Measurements from ENCODE around the gene FNTB. TPM values are rescaled to one million over a fixed set of nuclear protein-coding genes. Genes with fewer than 3 reads are reported as not detected.
A peak's percentile ranks its signal among the peaks of the same experiment; 100 is the strongest.

Gene FNTB
- total RNA-seq, 5 donors from 2014 or later (not counting 1 experiment from before 2014, with no cell fraction given) = 9.6 to 14.2 (median 10.4) TPM

DNA sequence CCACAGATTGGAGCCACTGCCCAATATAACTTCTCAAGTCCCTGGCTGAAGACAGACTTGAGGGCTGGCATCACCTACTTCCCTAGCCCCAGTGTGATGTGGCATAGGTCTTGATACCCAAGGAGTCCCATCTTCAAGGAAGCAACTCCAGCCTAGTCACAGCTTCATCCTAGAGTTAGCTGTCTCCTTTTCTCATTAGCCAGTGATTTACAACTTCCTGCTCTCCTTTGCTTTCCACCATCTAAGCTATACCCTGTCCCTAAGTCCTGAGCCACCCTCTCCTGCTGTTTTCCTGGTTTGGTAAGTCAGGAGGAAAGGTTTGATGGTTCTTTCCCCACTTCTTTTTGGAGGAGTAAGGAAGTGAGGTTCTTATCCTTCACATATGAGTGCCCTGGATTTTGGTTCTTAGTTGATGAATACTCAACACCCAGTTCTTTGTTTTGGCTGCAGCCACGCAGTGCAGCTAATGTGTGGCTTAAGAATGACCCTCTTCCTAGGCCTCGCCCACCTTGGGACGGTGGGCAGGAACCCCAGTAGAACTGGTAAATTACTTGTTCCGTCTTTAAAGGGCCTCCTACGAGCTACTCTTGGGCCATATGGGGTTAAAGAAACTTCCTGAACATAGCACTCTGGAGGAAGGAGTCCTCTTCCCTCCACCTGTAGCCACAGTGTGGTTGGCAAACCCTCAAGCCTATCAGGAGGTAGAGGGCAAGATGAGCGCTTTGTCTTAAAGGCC is 40.2 kb upstream of the FNTB start:
- no peaks in the 10 kb centered on the region for H3K9me3 Mint-ChIP-seq
- Histone ChIP-seq H3K36me3 (ENCODE audit: control insufficient read depth in 2 of 2, extremely low read depth in 1 of 2, insufficient read depth in 1 of 2, low read length in 1 of 2) (peaks cover 11 to 44% of the 10 kb centered on the region in 2 donors), H3K9me3 (no peaks in the 10 kb centered on the region), H3K27ac (ENCODE audit: low read length) (no peak overlapping the region), H3K4me1 (ENCODE audit: control insufficient read depth in 1 of 2, extremely low read depth in 1 of 2, insufficient read depth in 2 of 2, low read length in 2 of 2) (peaks cover 5 to 17% of the 10 kb centered on the region in 2 experiments), H3K4me3 (ENCODE audit: control insufficient read depth in 1 of 2, extremely low read depth in 1 of 2, low read length in 1 of 2) (no peak overlapping the region), H3K27me3 (replicated peaks in 1 of 2; ENCODE audit: control insufficient read depth in 2 of 2, extremely low read depth in 1 of 2, insufficient read depth in 2 of 2, low read length in 1 of 2) (no peaks in the 10 kb centered on the region)
- no peak for DNase-seq
- H3K27me3 Mint-ChIP-seq = no peaks in the 10 kb centered on the region
- ChIA-PET POLR2A (no interaction called here), CTCF (no interaction called here)
- no peak overlapping the region for H3K4me3 Mint-ChIP-seq
- H3K36me3 Mint-ChIP-seq = peaks cover 67% of the 10 kb centered on the region
- peaks cover 38 to 58% (median 44%) of the 10 kb centered on the region in 3 donors for H3K4me1 Mint-ChIP-seq
- no peak for ATAC-seq (replicated peaks in 1 of 4)
- 100% methylated on average over 4 of the region's 6 CpGs for WGBS (ENCODE audit: insufficient coverage)
- H3K27ac Mint-ChIP-seq = peak overlapping the region in 1 of 2 donors; percentile 59

DNA sequence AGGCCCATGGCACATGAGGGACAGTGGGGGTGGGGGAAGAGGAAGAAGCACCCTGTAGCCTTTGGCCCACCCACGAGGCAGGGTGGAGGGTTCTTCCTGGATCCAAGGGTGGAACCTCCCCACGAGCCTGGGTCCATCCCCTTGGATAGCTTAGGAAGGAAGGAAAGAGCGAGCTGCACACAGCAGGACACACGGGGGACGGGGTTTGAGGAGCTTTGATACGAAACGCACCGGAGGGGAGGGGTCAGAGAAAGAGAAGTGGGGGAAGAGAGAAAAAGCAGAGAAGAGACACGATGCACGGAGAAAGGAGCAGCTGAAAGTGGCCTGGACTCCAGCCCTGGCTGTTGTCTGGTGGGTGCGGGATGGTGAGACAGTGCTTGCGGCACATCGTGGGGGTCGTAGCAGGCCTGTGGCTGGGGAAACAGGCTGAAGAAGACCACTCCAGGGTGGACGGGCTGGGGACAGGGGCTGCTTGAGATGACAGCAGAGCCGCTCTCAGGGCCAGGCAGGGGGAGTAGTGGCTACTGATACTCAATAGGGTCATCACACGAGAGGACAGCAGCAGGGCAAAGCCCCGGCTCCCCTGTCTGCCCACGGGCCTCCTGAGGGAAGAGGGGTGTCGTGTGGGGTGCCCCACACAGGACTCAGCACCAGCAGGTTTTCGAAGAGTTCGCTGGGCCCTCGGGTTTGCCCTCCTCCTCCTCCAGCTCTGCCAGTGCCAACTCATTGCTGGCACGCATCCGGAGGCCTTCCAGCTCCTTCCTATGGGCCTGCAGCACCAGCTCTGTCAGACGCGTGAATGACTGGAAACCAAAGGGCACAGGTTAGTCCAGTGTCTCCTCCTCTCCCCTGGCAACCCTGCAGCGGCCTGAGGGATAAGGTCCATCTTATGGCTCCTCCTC is 38.7 kb upstream of the FNTB start:
- 95% methylated on average over 15 of the region's 28 CpGs for WGBS (ENCODE audit: insufficient coverage)
- no peak overlapping the region for H3K27ac ChIP-seq (ENCODE audit: low read length)
- H3K9me3 ChIP-seq = no peaks in the 10 kb centered on the region
- ChIA-PET POLR2A (interaction anchor here in 1 of 2 donors (0.5 to 0.6 kb wide), 2 partner anchors 33 to 50 kb away, joined by 5 to 6 read pairs; no protein-coding TSS in a partner anchor), CTCF (interaction anchor here in 1 of 2 donors (0.6 kb wide), 1 partner anchor 1568 kb away, joined by 3 read pairs; no protein-coding TSS in a partner anchor)
- peaks cover 37 to 60% (median 38%) of the 10 kb centered on the region in 3 donors for H3K4me1 Mint-ChIP-seq
- H3K4me3 ChIP-seq (ENCODE audit: control insufficient read depth in 1 of 2, extremely low read depth in 1 of 2, low read length in 1 of 2) = no peak overlapping the region
- no peaks in the 10 kb centered on the region for H3K27me3 ChIP-seq (replicated peaks in 1 of 2; ENCODE audit: control insufficient read depth in 2 of 2, extremely low read depth in 1 of 2, insufficient read depth in 2 of 2, low read length in 1 of 2)
- H3K36me3 ChIP-seq (ENCODE audit: control insufficient read depth in 2 of 2, extremely low read depth in 1 of 2, insufficient read depth in 1 of 2, low read length in 1 of 2) = peaks cover 11 to 45% of the 10 kb centered on the region in 2 donors
- DNase-seq = no peak
- peaks cover 5 to 17% of the 10 kb centered on the region in 2 experiments for H3K4me1 ChIP-seq (ENCODE audit: control insufficient read depth in 1 of 2, extremely low read depth in 1 of 2, insufficient read depth in 2 of 2, low read length in 2 of 2)
- H3K36me3 Mint-ChIP-seq = peaks cover 62% of the 10 kb centered on the region
- ATAC-seq (replicated peaks in 1 of 4) = no peak
- H3K27ac Mint-ChIP-seq = no peak overlapping the region
- no peaks in the 10 kb centered on the region for H3K27me3 Mint-ChIP-seq
- H3K4me3 Mint-ChIP-seq = no peak overlapping the region
- H3K9me3 Mint-ChIP-seq = no peaks in the 10 kb centered on the region

DNA sequence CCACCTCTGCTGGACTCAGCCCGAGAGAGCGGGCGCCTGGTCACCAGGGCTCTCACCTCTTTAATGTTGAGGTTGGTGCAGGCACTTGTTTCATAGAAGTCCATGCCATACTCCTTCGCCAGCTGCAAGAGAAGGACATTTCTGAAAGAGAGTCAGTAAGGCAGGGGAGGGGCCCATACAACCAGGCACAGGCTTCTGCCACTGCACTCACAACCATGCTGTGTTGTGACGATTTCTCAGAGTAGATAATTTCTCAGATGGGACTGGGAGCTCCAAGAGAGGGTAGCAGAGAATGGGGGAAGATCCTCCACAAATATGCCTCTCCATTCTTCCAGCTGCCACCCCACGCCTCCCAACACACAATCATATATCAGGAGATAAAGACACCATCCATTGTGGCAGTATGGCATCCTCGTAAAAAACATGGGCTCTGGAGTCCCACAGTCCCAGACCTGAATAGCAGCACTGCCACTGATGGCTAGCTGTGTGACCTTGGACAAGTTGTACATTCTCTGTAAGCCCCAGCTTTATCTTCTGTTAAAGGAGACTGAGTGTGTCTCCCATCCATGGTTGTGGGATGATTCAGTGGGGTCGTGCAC is 38.0 kb upstream of the FNTB start:
- H3K4me3 ChIP-seq (ENCODE audit: control insufficient read depth in 1 of 2, extremely low read depth in 1 of 2, low read length in 1 of 2) = no peak overlapping the region
- Mint-ChIP-seq H3K36me3 (peaks cover 58% of the 10 kb centered on the region), H3K27me3 (no peaks in the 10 kb centered on the region), H3K9me3 (no peaks in the 10 kb centered on the region), H3K4me3 (no peak overlapping the region), H3K4me1 (peaks cover 30 to 55% (median 31%) of the 10 kb centered on the region in 3 donors), H3K27ac (no peak overlapping the region)
- H3K9me3 ChIP-seq = no peaks in the 10 kb centered on the region
- ChIA-PET CTCF (interaction anchor here in 1 of 2 donors (0.6 kb wide), 1 partner anchor 35 kb away, joined by 3 read pairs; no protein-coding TSS in a partner anchor), POLR2A (no interaction called here)
- no peak overlapping the region for H3K27ac ChIP-seq (ENCODE audit: low read length)
- WGBS (ENCODE audit: insufficient coverage) = 100% methylated on average over 1 of the region's 8 CpGs
- peaks cover 11 to 42% of the 10 kb centered on the region in 2 donors for H3K36me3 ChIP-seq (ENCODE audit: control insufficient read depth in 2 of 2, extremely low read depth in 1 of 2, insufficient read depth in 1 of 2, low read length in 1 of 2)
- H3K4me1 ChIP-seq (ENCODE audit: control insufficient read depth in 1 of 2, extremely low read depth in 1 of 2, insufficient read depth in 2 of 2, low read length in 2 of 2) = peaks cover 5 to 14% of the 10 kb centered on the region in 2 experiments
- DNase-seq (no peak), ATAC-seq (replicated peaks in 1 of 4) (no peak)
- H3K27me3 ChIP-seq (replicated peaks in 1 of 2; ENCODE audit: control insufficient read depth in 2 of 2, extremely low read depth in 1 of 2, insufficient read depth in 2 of 2, low read length in 1 of 2) = no peaks in the 10 kb centered on the region

DNA sequence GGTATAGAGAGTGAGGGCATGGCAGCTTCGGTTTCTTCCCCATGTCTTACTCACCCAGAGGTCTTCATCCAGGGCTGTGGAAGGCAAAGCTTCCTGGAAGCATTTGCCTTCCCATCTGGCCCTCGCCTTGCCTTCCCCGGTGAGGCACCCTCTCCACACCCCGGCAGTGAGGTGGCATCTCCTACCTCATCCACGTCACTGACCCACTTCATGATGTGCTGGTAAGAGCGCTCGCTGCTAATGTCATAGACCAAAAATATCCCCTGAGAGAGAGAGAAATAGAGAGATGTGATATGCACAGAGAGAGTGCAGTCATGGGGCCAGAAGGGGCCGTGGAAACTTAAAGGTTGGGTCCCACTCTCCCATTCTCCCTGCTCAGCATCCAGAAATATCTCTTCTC is 35.8 kb upstream of the FNTB start:
- Histone ChIP-seq H3K9me3 (no peaks in the 10 kb centered on the region), H3K27ac (ENCODE audit: low read length) (no peak overlapping the region), H3K27me3 (replicated peaks in 1 of 2; ENCODE audit: control insufficient read depth in 2 of 2, extremely low read depth in 1 of 2, insufficient read depth in 2 of 2, low read length in 1 of 2) (no peaks in the 10 kb centered on the region), H3K4me1 (ENCODE audit: control insufficient read depth in 1 of 2, extremely low read depth in 1 of 2, insufficient read depth in 2 of 2, low read length in 2 of 2) (peaks cover 5 to 8% of the 10 kb centered on the region in 2 experiments), H3K4me3 (ENCODE audit: control insufficient read depth in 1 of 2, extremely low read depth in 1 of 2, low read length in 1 of 2) (no peak overlapping the region), H3K36me3 (ENCODE audit: control insufficient read depth in 2 of 2, extremely low read depth in 1 of 2, insufficient read depth in 1 of 2, low read length in 1 of 2) (peaks cover 14 to 30% of the 10 kb centered on the region in 2 donors)
- Mint-ChIP-seq H3K4me3 (no peak overlapping the region), H3K36me3 (peaks cover 52% of the 10 kb centered on the region), H3K27ac (no peak overlapping the region), H3K4me1 (peaks cover 15 to 35% (median 17%) of the 10 kb centered on the region in 3 donors), H3K27me3 (no peaks in the 10 kb centered on the region), H3K9me3 (no peaks in the 10 kb centered on the region)
- 100% methylated on average over 1 of the region's 8 CpGs for WGBS (ENCODE audit: insufficient coverage)
- DNase-seq (no peak), ATAC-seq (replicated peaks in 1 of 4) (no peak)
- POLR2A ChIA-PET = no interaction called here
- CTCF ChIA-PET = no interaction called here

DNA sequence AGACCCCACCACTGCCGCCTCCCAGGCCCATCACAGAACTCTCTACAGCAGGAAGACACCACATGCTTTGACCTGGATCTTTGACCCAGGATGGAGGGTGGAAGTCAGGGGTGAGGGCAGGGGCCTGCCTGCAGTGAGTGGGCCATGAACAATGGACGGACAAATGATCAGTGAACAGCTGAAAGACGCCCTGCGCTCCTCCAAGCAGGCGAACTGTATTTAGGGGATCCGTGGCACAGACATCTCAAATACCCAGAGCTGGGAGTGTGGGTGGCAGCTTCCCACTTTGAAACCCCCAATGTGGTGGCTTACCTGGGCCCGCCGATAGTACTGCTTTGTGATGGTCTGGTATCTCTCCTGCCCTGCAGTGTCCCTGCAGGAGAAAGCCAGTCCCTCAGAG is 35.4 kb upstream of the FNTB start:
- H3K4me3 Mint-ChIP-seq = no peak overlapping the region
- H3K9me3 Mint-ChIP-seq = no peaks in the 10 kb centered on the region
- POLR2A ChIA-PET = no interaction called here
- no peaks in the 10 kb centered on the region for H3K27me3 Mint-ChIP-seq
- H3K27me3 ChIP-seq (replicated peaks in 1 of 2; ENCODE audit: control insufficient read depth in 2 of 2, extremely low read depth in 1 of 2, insufficient read depth in 2 of 2, low read length in 1 of 2) = no peaks in the 10 kb centered on the region
- H3K27ac ChIP-seq (ENCODE audit: low read length) = no peak overlapping the region
- ATAC-seq (replicated peaks in 1 of 4) = no peak
- peaks cover 48% of the 10 kb centered on the region for H3K36me3 Mint-ChIP-seq
- DNase-seq = no peak
- peaks cover 11 to 31% (median 13%) of the 10 kb centered on the region in 3 donors for H3K4me1 Mint-ChIP-seq
- peaks cover 5 to 8% of the 10 kb centered on the region in 2 experiments for H3K4me1 ChIP-seq (ENCODE audit: control insufficient read depth in 1 of 2, extremely low read depth in 1 of 2, insufficient read depth in 2 of 2, low read length in 2 of 2)
- WGBS (ENCODE audit: insufficient coverage) = 100% methylated on average over 6 of the region's 8 CpGs
- H3K9me3 ChIP-seq = no peaks in the 10 kb centered on the region
- no peak overlapping the region for H3K4me3 ChIP-seq (ENCODE audit: control insufficient read depth in 1 of 2, extremely low read depth in 1 of 2, low read length in 1 of 2)
- H3K36me3 ChIP-seq (ENCODE audit: control insufficient read depth in 2 of 2, extremely low read depth in 1 of 2, insufficient read depth in 1 of 2, low read length in 1 of 2) = peaks cover 14 to 27% of the 10 kb centered on the region in 2 donors
- CTCF ChIA-PET = no interaction called here
- H3K27ac Mint-ChIP-seq = no peak overlapping the region

DNA sequence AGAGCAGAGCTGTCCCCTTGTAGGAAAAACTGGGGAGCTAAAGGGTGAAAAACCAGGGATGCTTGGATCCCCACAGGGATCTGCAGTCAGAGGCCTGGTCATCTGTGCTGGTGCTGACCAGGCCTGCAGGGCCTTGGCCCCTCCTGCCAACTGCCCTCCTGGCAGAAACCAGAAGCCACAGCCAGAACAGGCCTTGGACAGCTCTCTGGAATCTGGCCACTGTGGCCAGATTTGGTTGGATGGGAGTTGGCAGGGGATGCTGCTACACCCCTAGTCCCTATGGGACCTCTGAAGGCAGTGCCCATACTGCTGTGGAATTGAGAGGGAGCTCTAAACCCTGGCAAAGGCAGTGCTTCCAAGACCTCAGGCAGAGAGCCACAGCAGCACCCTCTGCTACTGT is 35.0 kb upstream of the FNTB start:
- no peaks in the 10 kb centered on the region for H3K9me3 ChIP-seq
- peaks cover 44% of the 10 kb centered on the region for H3K36me3 Mint-ChIP-seq
- H3K4me1 Mint-ChIP-seq = peaks cover 8 to 27% (median 10%) of the 10 kb centered on the region in 3 donors
- H3K27me3 Mint-ChIP-seq = no peaks in the 10 kb centered on the region
- H3K36me3 ChIP-seq (ENCODE audit: control insufficient read depth in 2 of 2, extremely low read depth in 1 of 2, insufficient read depth in 1 of 2, low read length in 1 of 2) = peaks cover 14 to 27% of the 10 kb centered on the region in 2 donors
- H3K27me3 ChIP-seq (replicated peaks in 1 of 2; ENCODE audit: control insufficient read depth in 2 of 2, extremely low read depth in 1 of 2, insufficient read depth in 2 of 2, low read length in 1 of 2) = no peaks in the 10 kb centered on the region
- no peak overlapping the region for H3K27ac Mint-ChIP-seq
- H3K4me1 ChIP-seq (ENCODE audit: control insufficient read depth in 1 of 2, extremely low read depth in 1 of 2, insufficient read depth in 2 of 2, low read length in 2 of 2) = peaks cover 2 to 6% of the 10 kb centered on the region in 2 experiments
- H3K9me3 Mint-ChIP-seq = no peaks in the 10 kb centered on the region
- ChIA-PET CTCF (no interaction called here), POLR2A (no interaction called here)
- no peak for ATAC-seq (replicated peaks in 1 of 4)
- no peak for DNase-seq
- no peak overlapping the region for H3K27ac ChIP-seq (ENCODE audit: low read length)
- no peak overlapping the region for H3K4me3 Mint-ChIP-seq
- no peak overlapping the region for H3K4me3 ChIP-seq (ENCODE audit: control insufficient read depth in 1 of 2, extremely low read depth in 1 of 2, low read length in 1 of 2)

Data from T-cell (primary cell).